ENCODE data around the gene DCBLD1.
"Not testable (repeated sequence)": the region's sequence is repeated elsewhere in the genome, so short reads cannot be mapped to it uniquely, and the experiment has no call there.

Gene DCBLD1

GRCh38 chr6:117498159-117498558, 15.7 kb downstream of the DCBLD1 start:
- no peak for DNase-seq (ENCODE audit: low read depth in 2 of 2)

GRCh38 chr6:117501722-117502121, 19.2 kb downstream of the DCBLD1 start:
- no peak for DNase-seq (ENCODE audit: low read depth in 2 of 2)

GRCh38 chr6:117502580-117502979, 20.1 kb downstream of the DCBLD1 start:
- no peak for DNase-seq (ENCODE audit: low read depth in 2 of 2)

- no peak for DNase-seq (ENCODE audit: low read depth in 2 of 2)
These were observed 20.7 kb downstream of the DCBLD1 start for GRCh38 chr6:117503211-117503610.

DNA sequence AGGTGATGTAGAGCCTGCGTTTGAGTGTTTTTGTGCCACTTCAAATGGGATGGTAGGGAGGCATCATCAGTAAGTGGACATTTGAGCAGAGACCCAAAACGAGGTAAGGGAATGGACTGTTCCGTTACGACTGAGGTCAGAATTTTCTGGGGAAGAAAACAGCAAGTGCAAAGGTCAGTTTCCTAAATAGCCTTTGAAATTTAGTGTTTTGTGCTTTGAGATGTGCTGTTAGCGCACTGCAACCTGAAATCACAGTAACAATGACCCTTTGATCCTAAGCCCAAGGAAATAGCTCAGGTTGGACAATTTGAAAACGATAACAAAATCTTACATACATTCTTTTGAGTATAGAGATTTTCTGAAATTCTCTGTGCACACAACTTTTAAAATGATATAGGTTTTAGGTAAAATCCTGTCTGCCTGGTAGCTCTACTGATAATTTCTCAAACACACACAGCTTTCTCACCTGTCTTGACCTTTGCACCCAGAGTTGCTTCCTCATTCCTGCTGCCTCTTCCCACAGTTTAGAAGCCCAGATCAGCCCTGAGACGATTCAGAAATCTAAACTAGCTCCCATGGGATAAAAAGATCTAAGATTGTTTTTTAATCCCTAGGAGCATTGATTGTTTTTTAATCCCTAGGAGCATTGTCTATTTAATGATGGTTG, 22.1 kb downstream of the DCBLD1 start:
- DNase-seq (ENCODE audit: low read depth in 2 of 2), result no peak

DNA sequence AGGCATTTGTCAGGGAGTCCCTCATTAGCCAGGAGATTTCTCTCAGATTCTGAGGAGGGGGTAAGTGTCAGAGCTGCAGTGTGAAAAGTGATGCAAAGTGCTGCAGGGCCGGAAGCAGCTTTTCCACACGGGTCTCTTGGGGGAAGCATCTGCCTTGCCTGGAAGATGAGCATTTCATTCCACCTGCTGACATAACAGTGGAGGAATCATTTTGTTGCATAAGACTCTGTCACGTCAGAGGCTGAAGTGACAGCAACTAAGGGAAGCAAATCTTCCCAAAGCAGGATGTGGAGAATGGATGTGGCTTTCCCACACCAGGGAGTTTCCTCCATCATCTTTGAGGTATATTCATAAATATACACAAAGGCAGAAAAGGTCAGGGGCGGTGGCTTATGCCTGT, 22.8 kb downstream of the DCBLD1 start:
- no peak for DNase-seq (ENCODE audit: low read depth in 2 of 2)

DNA sequence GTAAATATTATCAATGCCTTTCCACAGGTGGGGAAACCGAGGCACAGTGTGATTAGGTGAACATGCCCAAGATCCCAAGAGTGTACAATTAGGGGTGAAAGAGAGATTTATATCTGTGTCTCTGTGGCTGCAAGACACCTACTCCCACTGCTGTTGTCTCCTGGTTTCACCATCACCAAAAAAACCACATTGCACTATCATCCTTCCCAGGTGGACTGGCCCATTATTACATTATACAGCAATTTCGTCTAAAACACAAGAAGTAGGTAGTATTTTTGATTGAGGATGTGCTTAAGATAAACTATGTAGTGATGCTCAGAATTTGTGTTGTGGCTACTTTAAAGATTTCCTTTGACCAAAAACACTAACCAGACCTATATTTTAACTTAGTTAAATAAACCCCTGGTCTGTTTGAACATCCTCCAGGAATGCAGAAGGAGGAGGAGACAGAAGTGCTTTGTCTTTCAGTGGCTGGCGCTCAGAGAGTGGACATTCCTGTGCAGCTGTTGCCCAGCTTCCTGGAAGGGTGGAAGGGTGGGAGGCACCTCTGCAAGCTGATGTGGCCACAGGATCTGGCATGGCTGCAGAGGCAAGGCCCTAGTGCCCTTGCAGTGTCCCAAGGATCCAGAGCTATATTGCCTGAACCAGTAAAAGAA, 23.8 kb downstream of the DCBLD1 start:
- DNase-seq (ENCODE audit: low read depth in 2 of 2), result no peak

- DNase-seq (ENCODE audit: low read depth in 2 of 2), result no peak
These were observed 24.4 kb downstream of the DCBLD1 start for GRCh38 chr6:117506907-117507306.

GRCh38 chr6:117508450-117508971, 26.0 kb downstream of the DCBLD1 start:
- DNase-seq (ENCODE audit: low read depth in 2 of 2), result no peak

- DNase-seq (ENCODE audit: low read depth in 2 of 2), result no peak
These were observed 26.5 kb downstream of the DCBLD1 start for GRCh38 chr6:117509021-117509420.

GRCh38 chr6:117512056-117512828, 29.8 kb downstream of the DCBLD1 start:
- no peak for DNase-seq (ENCODE audit: low read depth in 2 of 2)

- no peak for DNase-seq (ENCODE audit: low read depth in 2 of 2)
These were observed 30.6 kb downstream of the DCBLD1 start for GRCh38 chr6:117512987-117513573.

- DNase-seq (ENCODE audit: low read depth in 2 of 2), result no peak
These were observed 31.4 kb downstream of the DCBLD1 start for GRCh38 chr6:117513778-117514365.

GRCh38 chr6:117514655-117515054, 32.2 kb downstream of the DCBLD1 start:
- DNase-seq (ENCODE audit: low read depth in 2 of 2), result no peak

GRCh38 chr6:117515326-117515725, 32.9 kb downstream of the DCBLD1 start:
- no peak for DNase-seq (ENCODE audit: low read depth in 2 of 2)

DNA sequence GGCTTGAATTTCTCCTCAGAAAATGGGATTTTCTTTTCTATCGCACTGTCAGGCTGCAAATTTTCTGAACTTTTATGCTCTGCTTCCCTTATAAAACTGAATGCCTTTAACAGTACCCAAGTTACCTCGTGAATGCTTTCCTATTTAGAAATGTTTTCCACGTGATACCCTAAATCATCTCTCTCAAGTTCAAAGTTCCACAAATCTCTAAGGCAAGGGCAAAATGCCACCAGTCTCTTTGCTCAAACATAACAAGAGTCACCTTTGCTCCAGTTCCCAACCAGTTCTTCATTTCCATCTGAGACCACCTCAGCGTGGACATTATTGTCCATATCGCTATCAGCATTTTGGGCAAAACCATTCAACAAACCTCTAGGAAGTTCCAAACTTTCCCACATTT, 35.5 kb downstream of the DCBLD1 start:
- not testable (repeated sequence) for DNase-seq (ENCODE audit: low read depth in 2 of 2)

GRCh38 chr6:117518870-117519269, 36.4 kb downstream of the DCBLD1 start:
- DNase-seq (ENCODE audit: low read depth in 2 of 2), result no peak

GRCh38 chr6:117520603-117521395, 38.3 kb downstream of the DCBLD1 start:
- DNase-seq (ENCODE audit: low read depth in 2 of 2), result no peak

- no peak for DNase-seq (ENCODE audit: low read depth in 2 of 2)
These were observed 39.5 kb downstream of the DCBLD1 start for GRCh38 chr6:117521791-117522502.

DNA sequence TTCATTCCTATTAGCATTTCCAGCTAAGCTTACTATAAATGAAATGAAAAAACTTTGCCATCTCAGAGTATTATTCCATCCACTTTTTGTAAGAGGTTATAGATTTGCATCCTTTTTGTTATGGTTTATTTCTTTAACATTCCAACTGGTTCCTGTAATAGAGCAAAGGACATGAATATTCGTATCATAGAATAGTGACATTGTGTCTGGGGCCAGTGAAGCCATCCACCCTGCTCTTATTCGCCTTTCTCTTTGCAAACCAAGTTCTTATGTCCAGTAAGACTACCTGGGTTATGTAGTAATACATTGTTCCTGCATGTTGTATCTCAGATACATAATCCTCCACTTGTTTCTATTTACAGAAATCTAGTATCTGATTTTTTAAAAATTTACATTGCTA, 43.1 kb downstream of the DCBLD1 start:
- no peak for DNase-seq (ENCODE audit: low read depth in 2 of 2)

Data from stimulated activated CD4-positive, alpha-beta T cell treated with anti-CD3 and anti-CD28 coated beads, Interleukin-1b, Interleukin-23, amount 100 ng/mL, for 1 hour (primary cell).